GM18867 (cell line): Measurements from ENCODE around the gene AP1S1.
"Not testable (repeated sequence)": the region's sequence is repeated elsewhere in the genome, so short reads cannot be mapped to it uniquely, and the experiment has no call there.

Source experiments
- ATAC-seq: cut with Tn5 transposase; IDR thresholded peaks from one replicate; pipeline ENCODE4 v1.9.1; 2021; ENCODE audit warnings: mild to moderate bottlenecking, moderate library complexity; ENCODE audit not compliant: unreplicated experiment

The AP1S1 gene

DNA sequence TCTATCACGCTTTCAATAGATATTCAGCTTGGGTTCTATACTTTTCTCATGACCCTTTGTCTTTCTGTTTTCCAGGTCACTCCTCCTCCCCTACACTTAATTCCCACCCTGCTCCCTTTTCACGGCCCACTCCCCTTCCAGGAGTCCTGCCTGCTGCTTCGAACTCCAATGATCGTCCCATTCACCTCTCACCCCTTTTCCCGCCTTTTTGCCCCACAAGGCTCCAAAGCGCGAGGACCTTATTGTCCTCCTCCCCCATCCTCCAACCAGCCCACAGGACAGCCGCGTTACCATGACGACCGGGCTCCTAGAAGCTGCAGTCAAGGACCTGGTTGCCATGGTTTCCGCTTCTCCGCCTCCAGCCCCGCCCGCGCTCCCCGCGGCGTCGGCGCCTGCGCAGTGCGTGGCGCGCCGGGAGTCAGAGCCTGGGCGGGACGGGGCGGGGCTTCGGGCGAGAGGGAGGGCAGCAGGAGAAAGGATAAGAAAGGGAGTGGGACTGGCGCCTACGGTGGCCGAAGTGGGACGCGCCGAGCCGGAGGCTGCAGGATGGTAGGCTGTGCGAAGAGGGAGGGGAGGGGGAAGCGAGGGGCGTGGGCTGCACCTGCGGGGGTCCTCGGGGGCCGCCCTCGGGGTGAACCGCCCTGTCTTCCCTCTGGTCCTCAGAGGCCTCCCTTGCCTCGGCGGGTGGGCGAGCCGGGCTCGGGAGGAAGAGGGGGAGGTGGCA is at the start of gene AP1S1:
TSS of gene AP1S1 (plus strand) at position 508 of the 724 bp plus-strand sequence. CDS start at position 547, 39 bp downstream.
- ATAC-seq = peak; percentile 76

DNA sequence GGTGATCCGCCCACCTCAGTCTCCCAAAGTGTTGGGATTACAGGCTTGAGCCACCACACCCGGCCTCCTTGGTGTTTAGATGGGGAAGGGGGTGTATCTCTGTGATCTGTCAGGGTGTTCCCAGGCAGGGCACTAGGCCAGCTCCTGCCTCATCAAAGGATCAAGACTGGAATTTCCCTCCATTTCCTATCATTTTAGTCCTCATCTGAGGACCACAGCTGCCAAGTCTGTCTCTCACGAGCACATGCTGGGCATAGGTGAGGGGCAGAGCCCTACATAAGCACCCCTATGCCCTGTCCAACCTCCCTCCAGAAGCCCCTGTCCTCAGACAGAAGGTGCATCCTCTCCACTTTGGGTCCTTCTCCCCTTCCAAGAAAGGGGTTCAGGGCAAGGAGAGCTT is 49.5 kb upstream of the AP1S1 start:
- no peak for ATAC-seq

DNA sequence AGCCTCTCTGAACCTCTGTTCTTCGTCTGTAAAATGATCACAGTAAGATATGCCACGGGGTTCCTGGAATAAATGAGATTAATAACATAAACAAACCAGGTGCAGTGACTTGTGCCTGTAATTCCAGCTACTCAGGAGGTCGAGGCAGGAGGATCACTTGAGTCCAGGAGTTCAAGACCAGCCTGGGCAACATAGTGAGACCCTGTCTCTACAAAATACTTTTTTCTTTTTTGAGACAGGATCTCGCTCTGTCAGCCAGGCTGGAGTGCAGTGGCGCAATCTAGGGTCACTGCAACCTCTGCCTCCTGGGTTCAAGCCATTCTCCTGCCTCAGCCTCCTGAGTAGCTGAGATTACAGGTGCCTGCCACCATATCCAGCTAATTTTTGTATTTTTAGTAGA is 49.0 kb upstream of the AP1S1 start:
- not testable (repeated sequence) for ATAC-seq

DNA sequence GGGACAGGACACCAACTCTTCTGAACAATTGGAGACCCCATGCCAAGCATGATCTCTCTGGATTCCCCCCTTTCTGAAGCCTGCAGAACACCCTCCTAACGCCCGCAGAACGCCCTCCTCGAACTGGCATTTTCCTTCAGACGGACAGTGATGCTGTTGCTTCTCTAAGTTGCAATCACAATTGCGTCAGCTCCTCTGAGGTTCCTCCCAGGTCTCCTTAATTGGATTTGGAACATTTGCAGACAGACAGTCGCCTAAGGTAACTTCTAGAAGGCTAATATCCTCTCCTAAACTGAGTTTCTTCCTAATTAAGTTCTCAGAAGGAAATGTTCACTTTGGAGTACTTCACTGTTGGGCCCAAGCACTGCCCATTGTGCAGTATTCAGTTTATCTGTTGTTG is 47.9 kb upstream of the AP1S1 start:
- ATAC-seq = no peak

DNA sequence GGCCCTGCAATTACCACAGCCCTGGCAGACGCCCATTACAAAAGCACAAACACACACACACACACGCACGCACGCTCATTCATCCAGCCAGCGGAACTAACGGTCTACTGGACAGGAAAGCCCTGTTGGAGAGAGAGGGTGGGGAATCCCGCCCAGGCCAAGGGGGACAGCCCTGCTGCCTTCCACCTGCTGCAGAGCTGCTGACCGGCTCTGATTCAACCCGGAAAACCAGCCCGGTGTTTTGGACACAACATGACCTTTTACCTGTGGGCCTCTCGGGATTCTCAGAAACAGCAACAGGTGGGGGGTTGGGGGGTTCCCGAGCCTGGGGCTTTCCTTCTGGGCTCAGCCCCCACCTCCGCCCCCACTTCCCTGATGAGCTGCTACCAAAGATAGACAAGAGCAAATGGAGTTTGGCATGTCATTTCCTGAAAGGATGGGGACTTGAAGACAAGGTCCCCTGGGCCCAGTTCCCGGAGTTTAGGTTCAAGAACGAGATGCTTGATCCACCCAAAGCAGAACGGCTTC is 45.9 kb upstream of the AP1S1 start:
- no peak for ATAC-seq

DNA sequence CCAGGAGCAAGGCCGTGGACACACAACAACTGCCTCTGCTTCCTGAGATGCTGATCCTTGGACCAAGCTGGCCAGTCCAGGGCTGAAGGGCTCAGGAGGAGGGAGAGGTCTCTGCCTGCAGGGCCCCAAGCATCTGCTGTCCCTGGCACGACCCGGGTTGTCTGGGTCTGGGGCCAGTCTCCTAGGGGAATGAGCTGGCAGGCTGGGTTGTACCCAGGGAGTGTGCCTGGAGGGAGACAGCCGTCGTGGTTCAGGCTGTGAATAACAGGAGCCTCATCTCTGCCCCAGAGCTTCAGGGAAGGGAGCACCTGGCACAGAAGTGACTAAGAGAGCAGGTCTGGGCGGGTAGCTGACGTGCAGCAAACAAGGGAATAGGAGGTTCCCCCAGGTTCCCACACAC is 45.3 kb upstream of the AP1S1 start:
- no peak for ATAC-seq

DNA sequence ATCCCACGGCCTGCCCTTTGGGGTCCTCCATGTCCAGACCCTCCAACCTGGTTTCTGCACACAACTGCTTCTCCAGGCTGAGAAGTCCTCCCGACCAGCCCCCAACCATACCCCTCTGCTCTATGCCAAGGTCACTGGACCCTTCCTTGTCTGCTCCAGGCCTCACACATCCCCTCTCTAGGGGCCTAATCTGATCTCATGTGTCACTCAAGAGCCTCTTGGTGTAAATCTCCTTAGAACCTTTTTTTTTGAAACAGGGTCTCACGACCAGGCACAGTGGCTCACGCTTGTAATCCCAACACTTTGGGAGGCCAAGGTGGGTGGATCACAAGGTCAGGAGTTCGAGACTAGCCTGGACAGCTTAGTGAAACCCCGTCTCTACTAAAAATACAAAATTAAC is 44.9 kb upstream of the AP1S1 start:
- no peak for ATAC-seq

DNA sequence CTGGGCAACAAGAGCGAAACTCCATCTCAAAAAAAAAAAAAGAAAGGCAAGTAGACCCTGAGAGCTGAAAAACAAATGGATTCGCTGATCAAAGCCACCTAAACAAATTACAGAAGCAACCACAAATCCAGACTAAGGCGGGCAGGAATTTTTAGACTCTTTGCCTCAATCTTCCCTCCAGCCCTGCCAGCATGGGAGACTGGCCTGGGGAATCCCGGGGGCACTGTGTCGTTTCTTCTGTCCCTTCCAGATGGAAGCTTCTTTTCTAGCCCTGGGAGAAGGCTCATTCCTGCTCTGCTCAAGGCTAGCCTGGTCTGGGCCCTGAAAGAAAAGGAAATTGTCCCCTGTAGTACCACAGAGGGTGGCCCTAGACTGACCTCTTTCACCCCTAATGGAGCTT is 43.0 kb upstream of the AP1S1 start:
- ATAC-seq = no peak

DNA sequence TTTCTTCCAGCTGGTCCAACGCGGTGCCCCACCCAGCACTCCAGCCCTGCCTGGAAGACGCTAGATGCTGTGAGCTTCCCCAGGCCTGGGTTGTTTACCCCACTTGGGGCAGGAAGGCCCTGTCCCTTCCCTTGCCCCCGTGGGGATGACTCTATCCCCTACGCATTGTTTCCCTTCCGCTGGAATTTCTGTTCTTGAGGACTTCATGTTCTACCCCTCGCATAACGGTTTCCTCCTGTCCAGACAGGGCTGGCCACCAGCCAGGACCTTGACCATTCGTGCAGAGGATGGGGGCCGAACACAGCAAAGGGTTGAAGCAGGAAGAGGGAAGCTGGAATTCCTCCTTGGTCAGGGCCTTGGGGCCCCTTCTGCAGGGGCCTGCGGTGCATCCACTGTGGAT is 42.0 kb upstream of the AP1S1 start:
- no peak for ATAC-seq

DNA sequence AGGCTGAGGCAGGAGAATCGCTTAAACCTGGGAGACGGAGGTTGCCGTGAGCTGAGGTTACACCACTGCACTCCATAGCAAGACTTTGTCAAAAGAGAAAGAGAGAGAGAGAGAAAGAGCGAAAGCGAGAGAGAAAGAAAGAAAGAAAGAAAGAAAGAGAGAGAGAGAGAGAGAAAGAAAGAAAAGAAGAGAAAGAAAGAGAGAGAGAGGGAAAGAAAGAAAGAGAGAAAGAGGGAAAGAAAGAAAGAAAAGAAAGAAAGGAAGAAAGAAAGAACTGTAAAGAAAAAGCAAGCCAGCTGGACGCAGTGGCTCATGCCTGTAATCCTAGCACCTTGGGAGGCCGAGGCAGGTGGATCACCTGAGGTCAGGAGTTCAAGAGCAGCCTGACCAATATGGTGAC is 41.1 kb upstream of the AP1S1 start:
- ATAC-seq = not testable (repeated sequence)

DNA sequence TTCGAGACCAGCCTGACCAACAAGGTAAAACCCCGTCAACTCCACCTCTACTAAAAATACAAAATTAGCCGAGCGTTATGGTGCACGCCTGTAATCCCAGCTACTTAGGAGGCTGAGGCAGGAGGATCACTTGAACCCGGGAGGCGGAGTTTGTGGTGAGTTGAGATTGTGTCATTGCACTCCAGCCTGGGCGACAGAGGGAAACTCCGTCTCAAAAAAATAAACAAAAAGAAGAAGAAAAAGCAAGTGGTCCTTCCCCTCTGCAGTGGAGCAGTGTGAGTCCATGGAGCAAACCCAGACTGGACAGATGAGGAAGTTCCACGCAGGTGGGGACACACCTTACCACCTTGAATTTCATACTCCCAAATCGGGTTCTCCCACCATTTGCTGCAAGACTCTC is 40.4 kb upstream of the AP1S1 start:
- ATAC-seq = no peak

DNA sequence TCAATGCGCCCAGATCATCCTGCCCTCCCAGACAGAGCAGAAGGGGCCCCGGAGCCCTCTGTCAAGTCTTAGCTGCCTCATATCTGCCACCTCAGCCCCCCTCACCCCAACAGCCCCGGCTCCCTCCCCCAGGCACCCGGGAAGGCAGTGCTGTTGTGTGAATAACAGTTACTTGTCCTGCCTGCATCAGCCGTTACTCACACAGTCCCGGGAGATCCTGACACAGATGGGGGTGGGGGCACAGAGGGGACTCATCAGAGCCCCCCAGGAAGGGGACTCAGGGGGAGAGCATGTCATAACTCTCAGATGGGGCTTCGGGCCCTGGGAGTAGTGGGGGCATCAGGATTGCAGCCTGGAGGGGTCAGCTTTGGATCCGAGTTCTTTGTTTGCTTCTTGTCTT is 39.8 kb upstream of the AP1S1 start:
- ATAC-seq = no peak

DNA sequence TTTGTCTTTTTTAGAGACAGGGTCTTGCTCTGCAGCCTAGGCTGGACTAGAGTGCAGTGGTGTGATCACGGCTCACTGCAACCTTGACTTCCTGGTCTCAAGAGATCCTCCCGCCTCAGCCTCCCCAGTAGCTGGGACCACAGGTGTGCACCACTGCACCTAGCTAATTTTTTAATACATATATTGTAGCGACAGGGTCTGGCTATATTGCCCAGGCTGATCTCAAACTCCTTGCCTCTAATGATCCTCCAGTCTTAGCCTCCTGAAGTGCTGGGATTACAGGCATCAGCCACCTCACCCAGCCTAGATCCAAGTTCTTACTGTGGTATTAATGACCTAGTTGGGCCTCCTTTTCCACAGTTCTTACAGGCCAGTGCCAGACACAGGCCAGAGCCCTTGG is 39.1 kb upstream of the AP1S1 start:
- no peak for ATAC-seq

DNA sequence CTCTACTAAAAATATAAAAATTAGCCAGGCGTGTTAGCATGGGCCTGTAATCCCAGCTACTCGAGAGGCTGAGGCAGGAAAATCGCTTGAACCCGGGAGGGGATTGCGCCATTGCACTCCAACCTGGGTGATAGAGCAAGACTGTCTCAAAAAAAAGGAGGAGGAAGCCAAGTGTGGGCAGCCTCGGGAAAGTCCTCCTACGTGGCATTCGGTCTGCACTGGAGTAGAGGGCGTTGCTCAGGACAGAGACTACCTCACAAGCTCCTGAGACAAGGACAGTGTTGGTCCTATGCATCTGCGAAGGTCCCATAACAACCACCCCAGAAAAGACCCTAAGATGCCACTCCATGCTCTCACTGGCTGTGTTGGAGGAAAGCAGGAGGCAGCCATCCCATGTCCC is 37.4 kb upstream of the AP1S1 start:
- no peak for ATAC-seq

DNA sequence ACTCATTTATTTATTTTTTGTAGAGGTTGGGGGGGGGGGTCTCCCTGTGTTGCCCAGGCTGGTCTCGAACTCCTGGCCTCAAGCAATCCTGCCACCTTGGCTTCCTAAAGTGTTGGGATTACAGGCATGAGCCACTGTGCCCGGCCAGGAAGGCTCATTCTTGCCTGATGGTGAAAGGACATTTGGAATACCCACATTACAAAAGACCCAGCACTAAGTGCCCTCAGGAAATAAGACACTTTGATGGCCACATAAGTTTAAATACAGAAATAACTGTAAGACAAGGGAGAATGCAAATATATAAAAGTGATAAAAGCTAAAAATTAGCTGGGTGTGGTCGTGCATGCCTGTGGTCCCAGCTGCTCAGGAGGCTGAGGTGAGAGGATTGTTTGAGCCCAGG is 35.4 kb upstream of the AP1S1 start:
- ATAC-seq = no peak

DNA sequence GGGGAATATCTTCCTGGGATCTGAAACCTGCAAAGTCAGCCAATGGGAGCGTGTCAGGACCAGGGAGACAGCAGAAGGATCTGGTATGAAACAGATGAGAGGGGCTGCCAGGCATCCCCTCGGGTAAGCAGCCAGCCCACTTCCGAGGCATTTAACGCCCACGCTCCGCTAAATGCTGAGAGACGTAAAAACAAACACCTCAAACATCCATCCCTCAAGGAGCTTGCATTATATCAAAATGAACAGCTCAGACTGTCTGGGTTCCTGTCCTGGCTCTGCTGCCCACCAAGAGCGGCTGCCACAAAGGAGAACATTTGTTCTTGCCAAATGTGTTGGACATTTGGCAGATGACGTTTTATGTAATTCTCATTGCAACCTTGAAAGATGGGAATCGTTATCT is 34.4 kb upstream of the AP1S1 start:
- no peak for ATAC-seq

DNA sequence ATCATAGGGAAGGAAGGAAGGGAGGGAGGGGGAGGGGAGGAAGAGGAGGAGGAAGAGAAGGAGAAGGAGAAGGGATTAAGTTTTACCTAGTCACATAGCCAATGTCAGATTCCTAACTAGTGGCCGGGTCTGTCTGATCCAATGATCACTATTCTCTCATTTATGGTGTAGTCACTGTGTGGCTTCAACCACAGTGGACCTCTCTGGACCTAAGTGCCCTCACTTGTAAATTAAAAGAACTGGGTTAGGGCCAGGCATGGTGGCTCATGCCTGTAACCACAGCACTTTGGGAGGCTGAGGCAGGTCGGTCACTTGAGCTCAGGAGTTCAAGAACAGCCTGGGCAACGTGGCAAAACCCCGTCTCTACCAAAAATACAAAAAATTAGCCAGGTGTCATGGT is 34.0 kb upstream of the AP1S1 start:
- no peak for ATAC-seq

DNA sequence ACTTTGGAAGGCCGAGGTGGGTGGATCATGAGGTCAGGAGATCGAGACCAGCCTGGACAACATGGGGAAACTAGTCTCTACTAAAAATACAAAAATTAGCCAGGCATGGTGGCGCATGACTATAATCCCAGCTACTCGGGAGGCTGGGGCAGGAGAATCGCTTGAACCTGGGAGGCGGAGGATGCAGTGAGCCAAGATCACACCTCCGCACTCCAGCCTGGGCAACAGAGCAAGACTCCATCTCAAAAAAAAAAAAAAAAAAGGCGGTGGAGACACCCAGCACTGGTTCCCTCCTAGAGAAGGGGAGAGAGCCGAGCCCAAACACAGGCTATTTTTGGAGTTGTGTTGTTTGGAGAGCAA is 32.7 kb upstream of the AP1S1 start:
- not testable (repeated sequence) for ATAC-seq

DNA sequence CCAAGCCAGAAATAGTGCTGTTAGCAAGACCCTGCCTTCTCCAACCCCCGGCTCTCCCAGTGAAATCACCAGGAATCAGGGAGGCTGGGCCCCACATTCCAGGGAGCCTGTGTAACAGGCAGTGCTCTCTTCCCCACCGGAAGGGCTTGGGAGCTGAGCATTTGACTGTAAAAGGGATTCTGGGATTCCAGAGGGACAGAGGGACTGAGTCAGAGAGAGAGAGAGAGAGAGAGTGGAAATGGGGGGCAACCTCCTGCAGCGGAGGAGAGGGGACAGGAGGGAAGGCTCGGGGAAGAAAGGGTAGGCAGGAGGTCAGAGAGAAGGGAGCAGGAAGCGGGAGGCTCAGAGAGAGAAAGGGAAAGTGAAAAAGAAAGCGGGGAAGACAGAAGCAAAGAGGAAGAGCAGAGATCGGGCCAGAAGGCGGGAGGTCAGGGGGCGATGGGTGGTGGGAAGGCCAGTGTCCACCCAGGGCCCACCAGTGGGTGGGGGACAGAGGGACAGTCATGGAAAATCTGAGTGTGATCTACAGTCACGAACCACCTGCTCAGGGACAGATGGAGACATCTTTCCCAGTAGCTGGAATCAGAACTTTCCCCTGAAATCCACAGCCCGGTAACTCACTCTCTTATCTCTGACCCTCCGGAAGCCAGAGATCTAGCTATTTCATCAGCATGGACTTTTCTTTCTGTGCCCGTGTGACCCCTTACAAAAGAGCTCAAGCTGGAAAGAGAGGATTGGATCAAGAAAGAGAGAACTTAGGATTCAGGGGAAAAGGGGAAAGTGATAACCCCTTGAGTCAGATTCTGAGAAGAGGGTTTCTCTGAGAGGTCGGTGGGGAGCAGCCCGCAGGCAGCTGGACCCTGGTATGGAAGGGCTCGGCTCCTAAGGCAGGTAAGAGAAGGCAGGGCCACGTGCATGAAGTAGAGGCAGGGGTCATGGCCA is 32.0 kb upstream of the AP1S1 start:
- no peak for ATAC-seq

DNA sequence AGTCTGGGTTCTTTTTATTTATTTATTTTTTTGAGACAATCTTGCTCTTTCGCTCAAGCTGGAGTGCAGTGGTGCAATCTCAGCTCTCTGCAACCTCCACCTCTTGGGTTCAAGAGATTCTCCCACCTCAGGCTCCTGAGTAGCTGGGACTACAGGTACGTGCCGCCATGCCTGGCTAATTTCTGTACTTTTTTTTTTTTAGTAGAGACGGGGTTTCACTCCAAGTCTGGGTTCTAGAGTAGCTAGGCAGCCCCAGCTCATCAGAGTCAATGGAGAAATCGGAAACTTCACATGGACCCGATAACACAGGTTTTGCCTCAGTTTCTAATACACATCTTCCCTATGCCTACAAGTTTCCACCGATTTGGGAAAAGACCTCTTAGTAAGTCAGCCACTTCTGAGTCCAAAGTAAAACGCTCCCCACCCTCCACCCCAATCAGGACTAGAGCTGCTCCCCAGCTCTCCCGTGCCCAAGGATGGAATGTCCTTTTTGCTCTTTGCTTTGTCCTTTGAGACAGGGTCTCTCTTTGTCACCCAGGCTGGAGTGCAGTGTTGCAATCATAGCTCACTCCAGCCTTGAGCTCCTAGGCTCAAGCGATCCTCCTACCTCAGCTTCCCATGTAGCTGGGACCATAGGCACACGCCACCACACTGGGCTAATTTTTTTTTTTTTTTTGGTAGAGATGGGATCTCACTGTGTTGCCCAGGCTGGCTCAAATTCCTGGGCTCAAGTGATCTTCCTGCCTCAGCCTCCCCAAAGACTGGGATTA is 31.2 kb upstream of the AP1S1 start:
- no peak for ATAC-seq

DNA sequence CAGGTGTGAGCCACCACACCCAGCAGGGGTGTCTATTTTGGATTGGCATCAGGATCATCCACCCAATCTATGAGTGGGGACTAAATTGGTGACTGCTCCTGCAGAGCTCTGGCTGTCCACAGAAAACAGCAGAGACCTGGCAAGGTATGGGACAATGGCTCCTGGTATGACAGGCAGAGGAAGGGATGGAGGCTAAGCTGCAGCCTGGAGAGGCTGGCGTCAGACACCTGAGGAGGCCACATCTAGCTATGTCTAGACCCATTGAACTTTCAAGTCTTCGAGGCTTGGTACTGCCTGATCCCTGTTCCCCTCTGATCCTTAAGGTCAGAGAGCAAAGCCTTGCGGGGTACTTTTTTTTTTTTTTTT is 30.6 kb upstream of the AP1S1 start:
- ATAC-seq = no peak
